ENCODE results near the gene AKAP8.
"Not testable (repeated sequence)": the region's sequence is repeated elsewhere in the genome, so short reads cannot be mapped to it uniquely, and the experiment has no call there.

Gene AKAP8

GRCh38 chr19:15379083-15379998, at the start of gene AKAP8:
Gene AKAP8 (minus strand): TSS chr19:15379787. CDS start chr19:15379731, 56 bp downstream.
- peak; percentile 99 for DNase-seq

DNA sequence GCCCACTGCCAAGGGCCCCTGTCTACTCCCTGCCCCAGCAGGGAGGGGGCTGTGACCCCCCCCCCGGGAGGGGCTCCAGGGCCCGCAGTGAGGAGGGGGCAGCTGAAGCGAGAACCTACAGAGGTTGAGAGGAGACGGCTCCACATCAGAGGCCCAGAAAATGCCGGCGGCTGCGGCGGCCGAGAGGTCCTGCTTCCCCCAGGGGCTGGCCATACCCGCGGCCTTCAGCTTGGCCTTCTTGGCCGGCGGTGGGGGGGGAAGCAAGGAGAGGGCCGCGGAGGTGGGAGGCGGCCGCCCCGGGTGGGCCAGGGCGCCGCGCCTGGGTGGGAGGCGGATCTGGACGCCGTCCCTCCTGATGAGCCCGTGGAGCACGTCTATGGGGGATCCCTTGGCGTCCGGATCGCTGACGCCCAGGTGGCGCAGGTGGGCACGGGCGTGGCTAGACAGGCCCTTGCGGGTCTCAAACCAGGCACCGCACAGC, 48.4 kb upstream of the AKAP8 start:
- DNase-seq: no peak

- no peak for DNase-seq
These were observed 47.7 kb upstream of the AKAP8 start for GRCh38 chr19:15427350-15427700.

DNA sequence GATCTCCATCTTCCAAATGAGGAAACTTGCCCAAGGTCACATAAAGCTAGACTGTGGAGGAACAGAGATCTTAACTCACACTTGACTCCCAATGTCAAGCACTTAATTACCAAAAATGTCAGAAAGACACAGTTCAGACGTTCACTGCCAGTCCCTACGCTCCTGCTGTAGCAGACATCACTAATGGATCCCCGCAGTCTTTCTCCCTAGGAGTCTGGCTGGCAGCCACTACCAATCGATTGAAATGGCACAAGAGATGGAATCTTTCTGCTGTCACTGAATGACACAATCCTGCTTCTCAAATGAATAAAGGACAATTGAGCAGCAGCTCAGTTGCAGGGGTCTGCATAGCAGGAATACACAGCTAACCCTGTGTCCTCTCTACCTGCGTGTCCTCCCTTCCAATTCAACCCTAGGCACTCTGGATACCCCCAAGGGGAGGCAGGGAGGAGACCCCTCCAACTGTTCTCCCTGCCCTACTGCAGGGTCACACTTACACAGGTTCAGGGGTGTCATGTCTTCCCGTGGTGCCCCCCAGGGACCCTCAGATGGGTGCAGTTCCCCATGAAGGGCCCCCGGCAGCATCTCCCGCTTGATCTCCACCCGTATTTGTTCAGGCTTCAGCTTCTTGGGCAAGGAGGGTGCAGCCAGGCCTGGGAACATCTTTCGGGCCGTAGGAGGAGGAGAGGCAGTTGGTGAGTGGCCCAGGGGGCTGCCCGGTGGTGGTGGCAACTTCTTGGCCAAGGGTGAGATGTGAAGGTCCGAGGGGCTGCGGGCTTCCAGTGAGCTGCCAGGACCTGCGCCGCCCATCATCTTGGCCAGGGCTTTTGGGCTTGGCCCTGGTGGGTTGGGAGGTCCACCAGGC, 47.1 kb upstream of the AKAP8 start:
- no peak for DNase-seq

DNA sequence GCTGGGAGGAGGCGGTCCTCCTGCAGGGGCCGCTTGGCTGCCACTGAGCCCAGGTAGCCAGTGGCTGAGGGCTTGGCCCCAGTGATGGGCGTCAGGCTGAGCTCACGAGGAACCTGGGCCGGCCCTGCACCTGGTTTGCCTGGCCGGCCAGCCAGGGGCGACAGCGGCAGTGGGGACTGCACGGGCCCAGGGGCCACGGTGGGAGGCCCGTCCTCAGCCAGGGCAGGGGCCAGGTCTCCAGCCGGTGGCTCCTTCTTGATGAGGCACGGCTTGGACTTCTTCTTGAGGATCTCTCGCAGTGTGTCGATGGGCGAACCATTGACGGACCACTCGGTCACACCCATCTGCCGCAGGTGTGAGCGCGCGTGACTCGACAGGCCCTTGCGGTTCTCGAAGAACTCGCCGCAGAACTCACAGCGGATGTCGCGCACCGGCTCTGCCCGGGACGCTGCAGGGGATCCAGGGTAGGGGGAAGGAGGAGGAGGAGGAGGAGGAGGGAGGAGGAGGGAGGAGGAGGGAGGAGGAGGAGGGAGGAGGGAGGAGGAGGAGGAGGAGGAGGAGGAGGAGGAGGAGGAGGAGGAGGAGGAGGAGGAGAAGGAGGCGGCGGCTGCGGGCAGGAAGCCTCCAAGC, 45.8 kb upstream of the AKAP8 start:
- DNase-seq: no peak

GRCh38 chr19:15424692-15425272, 45.2 kb upstream of the AKAP8 start:
- DNase-seq: no peak

DNA sequence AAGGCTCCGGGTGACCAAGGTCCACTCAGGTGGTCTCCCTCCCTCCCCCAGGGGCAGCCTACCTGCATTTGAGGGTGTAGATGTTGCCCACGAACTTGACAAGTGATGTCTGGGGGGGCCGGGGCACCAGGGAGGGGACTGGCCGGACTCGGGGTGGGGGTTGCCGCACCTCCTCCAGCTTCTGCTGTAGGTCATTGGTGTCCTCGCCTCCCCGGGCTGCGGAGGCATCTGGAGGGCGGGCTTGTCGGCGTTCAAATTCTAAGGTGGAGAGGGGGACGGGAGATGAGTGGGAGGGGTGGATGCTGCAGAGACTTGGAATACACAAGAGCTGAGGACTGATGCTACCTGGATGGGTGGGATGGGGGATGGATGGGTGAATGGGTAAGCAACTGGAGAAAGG, 44.5 kb upstream of the AKAP8 start:
- no peak for DNase-seq

DNA sequence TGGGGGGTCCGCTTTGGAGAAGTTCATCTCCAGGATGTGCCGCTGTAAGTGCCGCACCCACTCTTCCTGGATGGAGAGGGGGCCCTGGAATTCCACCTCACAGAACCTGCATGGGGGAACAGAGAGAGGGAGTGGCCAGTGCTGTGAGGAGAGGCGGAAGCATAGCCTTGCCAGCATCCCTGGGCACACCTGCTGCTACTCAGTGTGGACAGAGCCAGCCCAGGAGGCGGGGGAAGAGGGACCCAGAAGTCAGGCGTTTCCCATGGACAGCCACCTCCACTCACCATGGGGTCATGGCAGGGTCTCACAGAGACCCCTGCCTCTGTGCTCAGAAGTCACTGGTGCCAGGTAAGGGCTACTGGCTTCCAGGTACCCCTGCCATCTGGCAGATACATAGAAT, 43.5 kb upstream of the AKAP8 start:
- DNase-seq: no peak

DNA sequence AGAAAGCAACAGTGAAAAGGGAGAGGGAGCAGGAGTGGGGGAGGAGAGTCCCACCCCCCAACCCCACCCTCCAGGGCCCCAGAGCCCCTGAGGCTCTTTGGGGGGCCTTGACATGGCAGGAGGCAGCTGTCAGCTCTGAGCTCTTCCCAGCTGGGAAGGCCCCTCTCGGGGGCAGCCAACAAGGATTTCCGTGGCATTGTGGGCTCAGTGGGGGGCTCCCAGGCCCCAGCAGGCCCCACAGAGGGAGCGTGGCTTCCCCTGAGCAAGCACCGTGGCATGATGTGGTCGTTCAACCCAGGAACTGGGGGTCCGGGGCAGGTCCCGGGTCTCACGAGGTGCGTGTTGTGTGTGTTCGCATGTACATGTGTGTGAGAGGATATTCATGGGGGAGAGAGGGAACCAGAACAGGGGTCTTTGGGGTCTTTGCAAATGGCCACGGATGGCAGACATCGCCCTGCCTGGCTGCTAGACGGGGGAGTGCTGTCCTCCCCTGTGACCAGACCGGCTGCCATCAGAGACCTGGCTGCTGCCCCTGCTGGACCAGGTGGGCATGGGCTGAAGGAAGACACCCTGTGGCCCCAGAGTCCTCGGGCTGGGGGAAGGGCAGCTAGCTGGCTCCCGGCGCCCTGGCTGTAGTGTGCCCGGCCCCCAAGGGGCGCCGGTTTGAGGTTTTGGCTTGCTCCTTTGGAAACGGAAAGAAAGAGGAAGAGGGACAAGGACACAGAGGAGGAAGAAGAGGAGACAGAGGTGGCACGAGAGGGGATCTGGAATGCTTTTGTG, 42.9 kb upstream of the AKAP8 start:
- no peak for DNase-seq

GRCh38 chr19:15421721-15422260, 42.2 kb upstream of the AKAP8 start:
- no peak for DNase-seq

DNA sequence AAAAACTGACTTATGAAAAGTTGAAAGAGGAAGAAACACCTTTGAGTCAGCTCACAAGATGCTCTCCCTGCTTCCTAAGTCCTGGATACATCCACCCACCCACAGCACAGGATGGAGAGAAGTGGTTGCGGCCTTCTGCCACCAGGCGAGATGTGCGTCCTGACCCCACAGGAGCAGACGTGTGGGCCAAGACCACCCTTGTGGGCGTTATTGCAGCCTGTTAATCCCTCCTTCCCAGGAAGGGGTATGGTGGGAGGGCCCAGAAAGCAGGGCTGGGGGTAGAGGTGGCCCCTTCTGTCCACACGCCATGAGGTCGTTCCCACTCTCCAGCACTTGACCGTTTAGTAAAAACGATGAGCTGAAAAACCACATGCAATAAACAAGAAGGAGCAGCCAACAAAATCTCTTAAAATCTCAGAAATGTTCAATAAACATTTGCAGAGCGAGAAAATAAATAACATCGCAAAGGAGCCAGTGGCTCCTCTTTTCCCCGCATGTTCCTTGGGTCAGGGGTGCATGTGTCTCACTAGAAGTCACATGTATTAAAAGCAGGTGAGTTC, 41.6 kb upstream of the AKAP8 start:
- no peak for DNase-seq

DNA sequence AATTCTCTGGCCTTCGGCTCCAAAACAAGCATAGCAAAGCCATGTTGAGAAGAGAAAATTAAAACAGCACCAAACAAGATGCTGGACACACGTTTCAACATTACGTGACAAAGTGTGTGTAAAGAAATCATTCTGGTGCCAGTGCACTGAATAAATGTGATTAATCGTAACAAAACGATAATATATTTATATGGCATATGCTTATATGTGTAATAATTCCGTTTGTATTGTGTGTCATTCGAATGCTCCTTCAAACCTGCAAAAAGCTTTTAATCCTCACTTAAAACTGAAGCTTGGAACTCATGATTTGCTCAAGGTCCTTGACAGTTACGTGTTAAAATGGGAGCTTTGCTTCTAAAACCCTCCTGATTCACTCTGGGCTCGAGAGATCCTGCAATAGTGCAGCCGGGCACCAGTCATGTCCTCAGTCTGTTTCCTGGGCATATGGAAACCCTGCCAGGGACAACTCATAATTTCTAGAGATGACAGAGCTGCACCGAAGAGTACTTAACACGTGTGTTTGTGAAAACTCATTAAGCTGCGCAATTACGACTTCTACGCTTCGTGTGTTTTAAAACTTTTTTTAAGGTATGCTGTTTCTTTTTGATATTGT, 39.9 kb upstream of the AKAP8 start:
- DNase-seq: peak; percentile 34

DNA sequence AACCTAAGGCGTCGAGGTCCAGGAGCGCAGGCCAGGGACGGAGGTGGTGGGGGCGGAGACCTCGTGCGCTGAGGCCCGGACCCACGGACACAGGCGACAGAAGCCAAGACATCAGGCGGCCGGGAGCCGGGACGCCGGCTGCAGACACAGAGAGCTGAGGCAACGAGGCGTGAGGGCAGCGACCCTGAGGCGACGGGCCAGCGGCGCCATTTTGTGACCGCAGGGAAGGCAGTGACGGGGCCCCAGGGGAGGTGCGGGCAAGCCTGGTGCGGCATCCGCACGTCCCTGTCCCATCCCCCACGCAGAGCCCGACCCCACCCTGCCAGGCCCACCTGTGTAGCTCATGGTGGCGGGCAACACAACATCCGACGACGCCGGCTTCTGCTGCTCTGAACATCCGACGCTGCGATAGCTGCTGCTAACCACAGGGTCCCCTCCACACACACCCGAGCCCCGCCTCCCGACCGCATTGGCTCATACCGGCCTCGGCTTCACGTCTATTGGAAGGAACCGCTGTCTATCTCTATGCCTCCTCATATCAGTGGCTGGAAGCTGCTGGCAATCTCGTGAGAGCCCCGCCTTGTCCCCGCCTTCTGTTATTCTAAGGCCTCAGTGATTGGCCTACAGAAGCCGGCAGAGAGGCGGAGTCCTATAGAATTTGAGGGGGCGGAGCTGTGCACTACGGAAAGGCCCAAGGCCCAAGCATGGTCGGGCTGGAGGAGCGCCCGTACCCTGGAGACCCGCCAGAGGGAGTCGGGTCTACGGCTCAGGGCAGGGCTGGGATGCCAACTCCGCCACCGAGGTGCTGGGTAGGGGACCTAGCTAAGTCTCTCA, 39.2 kb upstream of the AKAP8 start, which contains the start of gene AKAP8L:
Gene AKAP8L, minus strand, starts transcription at position 410 of the 834 bp plus-strand sequence. Its CDS starts 65 bp downstream, at position 345.
- peak; percentile 100 for DNase-seq

GRCh38 chr19:15418231-15418578, 38.6 kb upstream of the AKAP8 start:
- no peak for DNase-seq

- no peak for DNase-seq
These were observed 38.1 kb upstream of the AKAP8 start for GRCh38 chr19:15417699-15418098.

DNA sequence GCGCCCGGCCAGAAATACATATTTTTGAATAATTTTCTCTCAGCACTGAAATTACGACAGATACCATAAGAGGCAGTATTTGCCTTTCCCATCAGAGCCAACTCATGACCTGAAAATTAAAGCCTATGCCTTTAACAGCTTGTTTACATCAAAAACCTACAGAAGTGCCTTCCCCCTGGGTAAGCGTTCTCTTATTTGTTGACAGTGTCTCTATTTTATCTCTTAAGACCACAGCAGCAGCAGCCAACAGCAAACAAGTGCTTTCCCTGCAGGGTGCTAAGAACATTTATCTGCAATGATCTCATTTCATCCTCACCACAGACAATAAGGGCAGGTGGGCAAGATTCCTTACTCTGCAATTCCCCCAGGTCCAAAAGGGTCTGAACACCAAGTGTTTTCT, 33.2 kb upstream of the AKAP8 start:
- DNase-seq: no peak

DNA sequence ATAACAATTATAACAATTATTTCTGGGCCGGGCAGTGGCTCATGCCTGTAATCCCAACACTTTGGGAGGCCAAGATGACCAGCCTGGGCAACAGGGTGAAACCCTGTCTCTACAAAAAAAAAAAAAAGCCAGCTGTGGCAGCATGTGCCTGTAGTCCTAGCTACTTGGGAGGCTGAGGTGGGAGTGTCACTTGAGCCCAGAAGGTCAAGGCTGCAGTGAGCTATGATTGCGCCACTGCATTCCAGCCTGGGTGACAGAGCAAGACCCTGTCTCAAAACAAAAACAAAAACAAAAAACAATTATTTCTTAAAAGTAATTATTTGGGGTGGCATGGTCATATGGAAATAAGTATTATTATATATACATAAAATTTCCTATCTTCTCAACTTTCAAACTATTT, 31.8 kb upstream of the AKAP8 start:
- not testable (repeated sequence) for DNase-seq

DNA sequence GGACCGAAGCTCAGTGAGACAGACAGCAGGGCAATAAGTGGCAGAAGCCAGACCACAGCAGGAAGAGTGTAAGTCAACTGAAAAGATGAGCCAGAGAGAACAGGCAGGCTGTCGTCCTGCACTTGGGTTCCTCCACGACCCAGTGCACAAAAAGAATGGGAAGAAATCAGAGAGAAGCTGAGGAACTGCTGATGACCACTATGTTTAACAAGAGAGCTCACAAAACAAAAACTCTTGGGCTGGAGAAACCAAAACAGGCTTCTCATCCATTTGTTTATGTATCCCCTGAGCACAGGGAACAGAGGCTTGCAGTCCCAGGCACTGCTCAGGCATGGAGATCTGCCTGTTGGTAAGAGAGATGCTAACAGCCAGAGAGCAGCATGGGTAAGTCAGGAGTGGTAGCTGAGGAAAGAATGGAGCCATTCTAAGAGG, 25.2 kb upstream of the AKAP8 start:
- DNase-seq: no peak

- no peak for DNase-seq
These were observed 24.7 kb upstream of the AKAP8 start for GRCh38 chr19:15404097-15404779.
